LoVo (cell line): ENCODE results near the gene SUGCT.
"Not testable (repeated sequence)": the region's sequence is repeated elsewhere in the genome, so short reads cannot be mapped to it uniquely, and the experiment has no call there.

Experiments used
- DNase-seq: peaks from one replicate; pipeline ENCODE4 v3.0.0-alpha.2; 2016; ENCODE audit warnings: low spot score

Gene SUGCT

GRCh38 chr7:40622941-40623501, 488.2 kb downstream of the SUGCT start:
- no peak for DNase-seq

DNA sequence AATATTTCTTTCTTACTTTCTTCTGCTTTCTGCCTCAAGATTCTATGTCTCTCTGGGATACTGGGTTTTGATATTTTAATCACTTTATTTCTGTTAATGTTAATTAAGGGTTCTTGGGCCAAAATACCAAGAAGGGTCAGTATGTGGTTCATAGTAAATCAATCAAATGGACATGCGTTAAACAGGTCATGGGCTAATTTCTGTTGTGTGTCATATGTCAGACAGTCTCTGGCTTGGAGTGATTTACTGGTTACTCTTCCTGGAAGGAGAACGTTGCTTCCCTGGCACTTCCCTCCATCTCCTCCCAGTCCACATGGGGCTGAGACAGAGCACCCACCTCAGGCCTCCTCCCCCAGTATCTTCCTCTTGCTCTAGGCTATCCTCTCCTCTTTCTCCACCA, 489.1 kb downstream of the SUGCT start:
- no peak for DNase-seq

GRCh38 chr7:40627361-40627760, 492.6 kb downstream of the SUGCT start:
- not testable (repeated sequence) for DNase-seq

DNA sequence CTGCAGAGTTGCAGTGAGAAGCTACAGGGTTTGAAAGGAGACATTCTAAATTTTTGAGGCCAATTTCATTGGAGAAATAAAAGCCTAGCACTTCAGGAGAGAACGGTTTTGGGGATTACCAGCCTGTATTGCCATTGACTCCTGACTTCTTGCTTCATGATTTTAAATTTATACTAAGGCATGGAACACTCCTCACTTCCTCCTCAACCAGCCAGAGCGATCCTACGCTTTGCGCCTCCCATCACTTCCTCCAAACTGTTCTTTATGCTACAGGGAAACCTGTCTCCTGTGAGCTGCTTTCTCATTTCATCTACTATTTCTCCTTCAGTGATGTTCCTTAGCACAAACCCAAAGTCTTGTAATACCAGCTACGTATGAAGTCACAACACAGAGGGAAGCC, 495.1 kb downstream of the SUGCT start:
- DNase-seq: no peak

- no peak for DNase-seq
These were observed 499.3 kb downstream of the SUGCT start for GRCh38 chr7:40634118-40634517.

DNA sequence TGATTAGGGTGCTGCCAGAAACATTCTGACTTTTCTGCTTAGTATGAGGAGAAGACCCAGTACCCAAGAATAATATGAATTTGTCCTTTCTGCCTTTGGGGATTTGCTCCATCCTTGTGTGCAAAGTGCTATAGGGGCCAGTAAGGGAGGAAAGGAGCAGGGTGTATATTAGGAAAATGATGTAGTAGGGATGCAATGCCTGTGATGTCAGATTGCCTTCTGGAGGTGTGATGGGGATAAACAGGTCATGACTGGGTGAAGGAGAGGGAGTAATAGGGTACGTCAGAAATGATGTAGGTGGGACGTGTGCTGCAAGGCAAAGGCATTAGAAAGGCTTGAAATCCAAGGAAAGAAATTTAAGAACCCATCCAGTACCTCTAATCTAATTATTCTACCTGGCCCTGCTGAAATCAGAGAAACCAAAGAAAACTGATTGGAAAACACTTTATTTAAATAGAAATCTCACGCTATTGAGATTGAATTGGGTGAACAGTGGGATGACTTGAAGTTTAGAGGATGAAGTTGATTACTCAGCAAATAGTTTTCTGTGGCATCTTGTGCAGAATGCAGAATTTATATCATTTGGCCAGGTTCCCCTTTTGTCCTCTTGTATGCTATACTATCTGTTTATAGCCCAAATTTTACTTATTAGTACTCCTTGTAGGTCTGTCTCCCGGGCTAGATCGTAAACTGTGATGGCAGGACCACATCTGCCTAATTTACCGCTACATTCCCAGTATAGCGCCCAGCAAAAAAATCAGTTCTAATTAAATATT, 503.9 kb downstream of the SUGCT start:
- no peak for DNase-seq

- no peak for DNase-seq
These were observed 505.8 kb downstream of the SUGCT start for GRCh38 chr7:40640566-40640965.

DNA sequence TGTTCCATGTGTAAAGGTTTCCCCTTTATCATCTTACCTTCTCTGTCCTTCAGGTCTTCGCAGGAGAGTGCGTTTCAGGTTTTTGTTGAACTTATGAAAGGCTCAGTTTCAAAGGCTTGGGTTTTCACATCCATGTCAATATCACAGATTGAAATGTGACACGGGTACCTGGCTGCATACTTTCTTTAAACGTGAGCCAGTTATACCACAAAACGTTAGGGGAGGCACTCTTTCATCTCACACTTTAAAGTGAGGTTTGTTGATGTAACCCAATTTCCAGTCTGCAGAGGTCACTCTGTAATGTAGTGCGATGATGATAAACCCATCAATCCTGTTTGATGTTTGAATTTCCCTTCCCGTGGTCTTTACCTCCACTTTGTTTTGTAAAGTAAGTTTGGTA, 506.9 kb downstream of the SUGCT start:
- peak; percentile 29 for DNase-seq

GRCh38 chr7:40643664-40644063, 508.9 kb downstream of the SUGCT start:
- DNase-seq: no peak

DNA sequence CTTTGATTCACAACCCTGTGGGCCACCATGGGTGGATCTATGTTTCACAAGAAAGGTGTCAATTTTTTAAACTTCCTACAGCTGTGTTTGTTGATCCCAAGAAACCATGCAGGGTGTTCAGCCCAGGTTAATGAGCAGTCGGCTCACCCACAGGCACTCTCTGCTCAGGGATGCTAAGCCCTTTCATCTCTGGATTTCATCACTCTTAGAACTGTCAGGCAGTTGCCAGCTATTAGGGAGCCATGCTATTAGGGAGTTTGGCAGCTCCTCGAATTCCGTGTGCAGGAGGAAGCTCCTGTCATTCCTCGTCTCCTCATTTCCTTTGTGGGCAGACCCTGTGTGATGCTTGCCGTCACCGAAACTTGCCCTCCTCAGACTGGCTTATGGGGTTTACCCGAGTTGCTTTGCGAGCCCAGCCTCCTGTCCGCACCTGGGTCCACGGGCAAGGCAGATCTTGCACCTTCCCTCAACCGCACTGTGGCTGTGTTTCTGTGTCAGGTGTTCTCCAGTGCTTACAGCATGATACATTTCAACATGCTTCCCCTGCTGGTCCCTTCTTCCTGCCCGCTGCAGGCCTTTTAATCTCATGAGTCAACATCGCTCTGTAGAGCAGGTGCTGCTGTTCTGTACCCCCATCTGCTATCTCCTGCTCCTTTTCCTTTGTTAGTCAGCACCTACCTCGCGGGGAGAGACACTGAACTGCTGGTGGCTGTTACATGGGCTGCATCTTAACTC, 509.8 kb downstream of the SUGCT start:
- no peak for DNase-seq

DNA sequence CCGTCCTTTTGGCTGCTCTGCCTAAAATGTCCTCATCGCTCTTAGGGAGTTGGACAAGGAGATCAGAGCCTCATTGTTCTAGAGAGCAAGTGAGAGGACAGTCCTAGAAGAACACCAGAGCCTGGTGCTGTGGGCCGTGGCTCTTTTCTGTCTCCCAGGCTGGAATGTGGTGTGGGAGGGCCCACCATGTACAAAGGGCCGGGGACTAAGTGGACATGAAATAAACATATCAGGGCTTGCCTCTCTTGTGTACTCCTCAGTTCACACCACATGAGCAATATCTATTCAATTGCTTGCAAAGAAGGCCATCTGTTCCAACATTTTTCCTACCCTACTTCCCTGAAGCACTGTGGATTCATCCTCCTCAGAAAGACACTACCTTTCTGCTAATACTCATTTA, 510.4 kb downstream of the SUGCT start:
- DNase-seq: no peak

DNA sequence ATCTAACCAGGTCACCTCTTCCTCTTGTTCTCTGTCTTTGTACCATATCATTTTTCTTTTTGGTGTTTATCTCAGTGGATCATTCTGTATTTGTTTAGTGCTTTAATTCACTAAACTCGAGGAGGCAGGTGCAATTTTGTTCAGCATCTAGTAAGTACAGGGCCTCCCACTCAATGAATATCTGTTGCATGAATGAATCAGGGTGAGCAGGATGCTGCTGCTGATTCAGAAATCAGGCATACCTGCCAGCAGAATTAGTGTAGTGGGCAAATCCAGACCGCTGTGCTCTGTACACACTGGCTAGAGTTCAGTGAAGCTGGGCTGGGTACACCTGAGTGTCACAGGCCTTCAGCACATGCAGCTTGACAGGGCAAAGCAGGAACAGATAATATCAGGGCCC, 511.9 kb downstream of the SUGCT start:
- no peak for DNase-seq

- DNase-seq: no peak
These were observed 512.9 kb downstream of the SUGCT start for GRCh38 chr7:40647719-40648118.

- no peak for DNase-seq
These were observed 514.4 kb downstream of the SUGCT start for GRCh38 chr7:40649247-40649646.

DNA sequence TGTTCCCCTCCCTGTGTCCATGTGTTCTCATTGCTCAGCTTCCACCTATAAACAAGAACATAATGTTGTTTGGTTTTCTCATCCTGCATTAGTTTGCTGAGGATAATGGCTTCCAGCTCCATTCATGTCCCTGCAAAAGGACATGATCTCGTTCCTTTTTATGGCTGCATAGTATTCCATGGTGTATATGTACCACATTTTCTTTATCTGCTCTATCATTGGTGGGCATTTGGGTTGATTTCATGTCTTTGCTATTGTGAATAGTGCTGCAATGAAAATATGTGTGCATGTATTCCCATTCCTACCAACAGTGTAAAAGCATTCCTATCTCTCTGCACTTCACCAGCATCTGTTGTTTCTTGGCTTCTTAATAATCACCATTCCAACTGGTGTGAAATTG, 516.1 kb downstream of the SUGCT start:
- DNase-seq: not testable (repeated sequence)

DNA sequence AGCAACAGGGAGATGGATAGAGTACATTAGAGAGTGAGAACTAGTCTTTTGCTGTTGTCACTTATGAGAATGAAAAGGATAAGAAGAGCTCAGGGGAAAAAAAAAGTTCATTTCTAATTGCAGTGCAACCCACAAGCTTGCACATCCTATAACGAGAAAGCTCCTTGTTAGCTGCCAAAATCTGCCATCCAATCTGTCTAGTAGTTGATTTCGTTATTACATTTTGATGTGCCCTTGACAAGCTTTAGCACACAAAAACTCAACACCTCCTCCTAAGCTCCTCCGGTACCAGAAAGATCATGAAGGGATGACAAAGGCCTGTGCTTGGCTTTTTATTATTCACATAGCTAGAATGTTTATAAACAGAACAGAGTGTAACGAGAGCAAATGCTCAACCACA, 519.4 kb downstream of the SUGCT start:
- DNase-seq: no peak

- no peak for DNase-seq
These were observed 520.6 kb downstream of the SUGCT start for GRCh38 chr7:40655426-40655825.

GRCh38 chr7:40656349-40656748, 521.5 kb downstream of the SUGCT start:
- DNase-seq: no peak

DNA sequence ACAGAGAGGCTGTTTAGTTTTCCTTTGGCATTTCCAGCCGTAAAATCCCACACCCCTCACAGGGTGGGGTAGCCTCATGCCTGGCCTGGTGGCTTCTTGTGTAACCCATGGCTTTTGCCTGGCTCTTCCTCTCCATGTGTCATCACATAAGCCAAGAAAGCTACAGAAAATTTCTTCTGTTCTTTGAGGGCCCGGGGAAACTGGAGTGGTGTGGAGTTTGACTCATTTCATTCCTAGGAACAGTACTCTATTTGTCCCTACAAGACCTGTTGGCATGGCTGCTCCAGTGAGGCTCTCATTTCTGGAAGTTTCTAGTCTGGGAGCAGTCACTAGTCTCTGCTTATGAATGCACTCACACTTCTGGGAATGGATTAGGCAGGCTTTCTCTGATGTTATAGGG, 523.9 kb downstream of the SUGCT start:
- peak; percentile 45 for DNase-seq

GRCh38 chr7:40659231-40659630, 524.4 kb downstream of the SUGCT start:
- DNase-seq: no peak

GRCh38 chr7:40673285-40673684, 538.5 kb downstream of the SUGCT start:
- peak; percentile 72 for DNase-seq

- DNase-seq: peak; percentile 26
These were observed 539.5 kb downstream of the SUGCT start for GRCh38 chr7:40674316-40674715.

- no peak for DNase-seq
These were observed 540.9 kb downstream of the SUGCT start for GRCh38 chr7:40675741-40676140.
